GM12801 (cell line): ENCODE measurements around the gene CLTA.

Source experiments
- TF ChIP-seq, protein P1 (sequence below): IDR thresholded peaks from one replicate; pipeline ENCODE4 v1.5.1; 2011; ENCODE audit warnings: control low read depth; ENCODE audit not compliant: insufficient read length; ENCODE audit errors: extremely low read depth

CLTA gene

DNA sequence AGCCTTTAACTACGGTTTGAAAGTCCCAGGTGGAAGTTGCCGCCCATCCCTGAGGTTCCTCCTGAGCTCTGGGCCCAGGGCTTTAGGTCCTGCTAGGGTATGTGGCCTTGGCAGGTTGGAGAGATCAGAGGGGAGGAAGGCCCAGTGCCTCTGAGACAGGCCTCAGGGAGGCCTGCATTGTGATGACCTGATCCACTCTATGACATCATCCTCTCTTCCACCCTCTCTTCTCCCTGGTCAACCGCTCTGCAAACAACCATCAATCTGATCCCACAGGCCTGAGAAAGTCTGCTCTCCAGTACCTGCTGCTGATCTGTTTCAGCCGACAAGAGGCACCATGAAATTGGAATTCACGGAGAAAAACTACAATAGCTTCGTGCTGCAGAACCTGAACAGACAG, 21.6 kb upstream of the CLTA start, which contains the start of gene CCIN:
TSS of gene CCIN (plus strand) at position 223 of the 400 bp plus-strand sequence. CDS start at position 338, 115 bp downstream.
- TF ChIP-seq, protein P1, sequence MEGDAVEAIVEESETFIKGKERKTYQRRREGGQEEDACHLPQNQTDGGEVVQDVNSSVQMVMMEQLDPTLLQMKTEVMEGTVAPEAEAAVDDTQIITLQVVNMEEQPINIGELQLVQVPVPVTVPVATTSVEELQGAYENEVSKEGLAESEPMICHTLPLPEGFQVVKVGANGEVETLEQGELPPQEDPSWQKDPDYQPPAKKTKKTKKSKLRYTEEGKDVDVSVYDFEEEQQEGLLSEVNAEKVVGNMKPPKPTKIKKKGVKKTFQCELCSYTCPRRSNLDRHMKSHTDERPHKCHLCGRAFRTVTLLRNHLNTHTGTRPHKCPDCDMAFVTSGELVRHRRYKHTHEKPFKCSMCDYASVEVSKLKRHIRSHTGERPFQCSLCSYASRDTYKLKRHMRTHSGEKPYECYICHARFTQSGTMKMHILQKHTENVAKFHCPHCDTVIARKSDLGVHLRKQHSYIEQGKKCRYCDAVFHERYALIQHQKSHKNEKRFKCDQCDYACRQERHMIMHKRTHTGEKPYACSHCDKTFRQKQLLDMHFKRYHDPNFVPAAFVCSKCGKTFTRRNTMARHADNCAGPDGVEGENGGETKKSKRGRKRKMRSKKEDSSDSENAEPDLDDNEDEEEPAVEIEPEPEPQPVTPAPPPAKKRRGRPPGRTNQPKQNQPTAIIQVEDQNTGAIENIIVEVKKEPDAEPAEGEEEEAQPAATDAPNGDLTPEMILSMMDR, result no peak

DNA sequence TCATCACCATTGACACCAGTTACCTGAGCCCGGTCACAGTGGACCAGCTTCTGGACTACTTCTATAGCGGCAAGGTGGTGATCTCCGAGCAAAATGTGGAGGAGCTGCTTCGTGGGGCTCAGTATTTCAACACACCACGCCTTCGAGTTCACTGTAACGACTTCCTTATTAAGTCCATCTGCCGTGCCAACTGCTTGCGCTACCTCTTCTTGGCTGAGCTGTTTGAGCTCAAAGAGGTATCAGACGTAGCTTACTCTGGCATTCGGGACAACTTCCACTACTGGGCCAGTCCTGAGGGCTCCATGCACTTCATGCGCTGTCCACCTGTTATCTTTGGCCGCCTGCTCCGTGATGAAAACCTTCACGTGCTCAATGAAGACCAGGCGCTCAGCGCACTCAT, 21.0 kb upstream of the CLTA start:
- TF ChIP-seq, protein P1, result no peak

DNA sequence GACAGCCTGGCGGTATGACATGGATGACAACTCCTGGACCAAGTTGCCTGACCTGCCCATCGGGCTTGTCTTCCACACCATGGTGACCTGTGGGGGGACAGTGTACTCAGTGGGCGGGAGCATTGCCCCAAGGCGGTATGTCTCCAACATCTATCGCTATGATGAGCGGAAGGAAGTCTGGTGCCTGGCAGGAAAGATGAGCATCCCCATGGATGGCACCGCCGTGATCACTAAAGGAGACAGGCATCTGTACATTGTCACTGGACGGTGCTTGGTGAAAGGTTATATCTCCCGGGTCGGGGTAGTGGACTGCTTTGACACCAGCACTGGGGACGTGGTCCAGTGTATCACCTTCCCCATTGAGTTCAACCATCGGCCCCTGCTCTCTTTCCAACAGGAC, 20.2 kb upstream of the CLTA start:
- TF ChIP-seq, protein P1, result no peak

DNA sequence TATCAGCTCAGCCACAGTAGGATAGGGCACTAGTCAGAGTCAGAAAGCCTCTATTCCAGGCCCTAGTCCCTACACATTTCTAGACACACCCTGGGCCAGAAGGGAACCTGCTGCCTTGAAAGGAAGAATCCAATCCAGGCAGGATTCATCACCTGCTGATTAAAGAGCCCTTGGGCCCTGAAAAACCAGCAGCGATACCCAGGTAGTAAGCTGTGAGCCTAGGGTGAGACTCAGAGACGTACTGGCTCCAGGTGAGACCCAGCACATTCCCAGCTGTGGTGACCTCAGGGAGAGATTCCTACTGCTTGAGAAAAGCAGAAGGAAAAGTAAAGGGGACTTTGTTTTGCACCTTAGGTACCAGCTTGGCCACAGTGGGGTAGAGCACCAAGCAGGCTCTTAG, 16.9 kb upstream of the CLTA start:
- TF ChIP-seq, protein P1, result no peak

DNA sequence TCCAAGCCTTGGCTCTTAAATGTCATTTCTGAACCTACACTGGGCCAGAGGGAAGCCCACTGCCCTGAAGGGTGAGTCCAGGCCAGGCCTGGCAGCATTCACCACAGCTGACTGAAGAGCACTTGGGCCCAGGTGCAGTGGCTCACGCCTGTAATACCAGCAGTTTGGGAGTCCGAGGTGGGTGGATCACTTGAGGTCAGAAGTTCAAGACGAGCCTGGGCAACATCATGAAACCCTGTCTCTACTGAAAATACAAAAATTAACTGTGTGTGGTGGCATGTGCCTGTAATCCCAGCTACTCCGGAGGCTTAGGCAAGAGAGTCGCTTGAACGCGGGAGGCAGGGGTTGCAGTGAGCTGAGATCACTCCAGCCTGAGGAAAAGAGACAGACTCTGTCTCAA, 16.4 kb upstream of the CLTA start:
- TF ChIP-seq, protein P1, result no peak

DNA sequence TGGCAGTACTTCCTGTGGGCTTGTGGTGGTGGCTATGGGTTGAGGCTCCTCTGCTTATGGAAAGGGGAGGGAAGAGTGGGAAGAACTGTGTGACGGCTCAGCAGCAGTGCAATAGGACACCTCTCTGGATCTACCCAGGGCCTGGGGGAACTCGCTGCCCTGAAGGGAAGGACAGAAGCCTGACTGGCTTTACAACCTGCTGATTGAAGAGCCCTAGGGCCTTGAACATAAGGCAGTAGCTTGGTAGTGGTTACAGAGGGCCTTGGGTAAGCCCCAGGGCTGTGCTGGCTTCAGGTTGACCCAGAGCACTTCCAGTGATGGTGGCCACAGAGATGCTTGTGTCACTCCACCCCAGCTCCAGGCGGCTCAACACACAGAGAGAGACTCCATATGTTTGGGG, 16.0 kb upstream of the CLTA start:
- TF ChIP-seq, protein P1, result no peak

DNA sequence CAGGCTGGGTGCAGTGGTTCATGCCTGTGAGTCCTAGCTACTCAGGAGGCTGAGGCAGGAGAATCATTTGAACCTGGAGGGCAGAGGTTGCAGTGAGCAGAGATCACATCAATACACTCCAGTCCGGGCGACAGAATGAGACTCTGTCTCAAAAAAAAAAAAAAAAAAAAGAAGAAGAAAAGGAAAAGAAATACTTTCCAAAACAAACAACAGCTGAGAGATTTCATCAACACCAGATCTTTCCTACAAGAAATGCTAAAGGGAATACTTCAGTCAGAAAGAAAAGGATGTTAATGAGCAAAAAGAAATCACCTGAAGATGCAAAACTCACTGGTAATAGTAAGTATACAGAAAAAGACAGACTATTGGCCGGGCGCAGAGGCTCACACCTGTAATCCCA, 13.2 kb upstream of the CLTA start:
- TF ChIP-seq, protein P1, result no peak

DNA sequence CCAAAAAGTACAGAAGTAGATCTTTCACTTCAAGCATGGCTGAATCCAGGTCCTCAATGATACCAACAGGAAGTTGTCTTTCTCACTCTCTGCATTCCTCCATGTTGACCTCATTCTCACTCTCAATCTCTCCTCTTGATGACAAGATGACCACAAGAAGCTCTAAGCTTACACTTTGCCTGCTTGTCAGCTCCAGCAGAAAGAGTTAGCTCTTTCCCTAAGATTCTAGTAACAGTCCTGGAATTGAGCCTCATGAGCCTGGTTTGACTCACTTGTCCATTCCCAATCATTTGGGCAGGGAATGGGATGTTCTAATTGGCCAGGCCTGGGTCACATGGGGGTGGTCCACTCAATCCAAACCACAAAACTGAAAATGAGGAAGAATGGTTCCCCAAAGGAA, 3.3 kb upstream of the CLTA start:
- TF ChIP-seq, protein P1, result no peak
